OCI-LY1 (cell line): ENCODE results near the gene KBTBD2.

ENCODE experiments used
- EZH2 ChIP-seq: fragments of 200-600 bp; sonication (generic), shearing (Covaris generic); IDR thresholded peaks from 2 replicates; pipeline ENCODE4 v1.8.0; 2017; ENCODE audit warnings: borderline replicate concordance, mixed run types, mild to moderate bottlenecking, antibody characterized with exemption, low read length, moderate library complexity, mixed read lengths
- TF ChIP-seq, protein P1 (sequence below): fragments of 200-600 bp; sonication (generic), shearing (Covaris generic); IDR thresholded peaks from 2 replicates; pipeline ENCODE4 v1.5.1; 2017; ENCODE audit warnings: mild to moderate bottlenecking, antibody characterized with exemption, low read length, moderate library complexity, mixed read lengths

GRCh38 chr7:32887395-32887794 lies 4.2 kb downstream of the KBTBD2 start:
- TF ChIP-seq, protein P1, sequence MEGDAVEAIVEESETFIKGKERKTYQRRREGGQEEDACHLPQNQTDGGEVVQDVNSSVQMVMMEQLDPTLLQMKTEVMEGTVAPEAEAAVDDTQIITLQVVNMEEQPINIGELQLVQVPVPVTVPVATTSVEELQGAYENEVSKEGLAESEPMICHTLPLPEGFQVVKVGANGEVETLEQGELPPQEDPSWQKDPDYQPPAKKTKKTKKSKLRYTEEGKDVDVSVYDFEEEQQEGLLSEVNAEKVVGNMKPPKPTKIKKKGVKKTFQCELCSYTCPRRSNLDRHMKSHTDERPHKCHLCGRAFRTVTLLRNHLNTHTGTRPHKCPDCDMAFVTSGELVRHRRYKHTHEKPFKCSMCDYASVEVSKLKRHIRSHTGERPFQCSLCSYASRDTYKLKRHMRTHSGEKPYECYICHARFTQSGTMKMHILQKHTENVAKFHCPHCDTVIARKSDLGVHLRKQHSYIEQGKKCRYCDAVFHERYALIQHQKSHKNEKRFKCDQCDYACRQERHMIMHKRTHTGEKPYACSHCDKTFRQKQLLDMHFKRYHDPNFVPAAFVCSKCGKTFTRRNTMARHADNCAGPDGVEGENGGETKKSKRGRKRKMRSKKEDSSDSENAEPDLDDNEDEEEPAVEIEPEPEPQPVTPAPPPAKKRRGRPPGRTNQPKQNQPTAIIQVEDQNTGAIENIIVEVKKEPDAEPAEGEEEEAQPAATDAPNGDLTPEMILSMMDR = no peak
- TF ChIP-seq EZH2 = no peak
